K562 (cell line): ENCODE measurements around the gene QKI. TPM values are rescaled to one million over a fixed set of nuclear protein-coding genes. Genes with fewer than 3 reads are reported as not detected.

Experiments
- ATAC-seq: fragments of 200-7000 bp; cut with Tn5 transposase; 3 replicates; pipeline ENCODE4 v1.9.1; 2020; ENCODE audit warnings: moderate library complexity
- BruUV-seq: library from RNA; stranded (reverse); fragments of 400-500 nt; replicated peaks from 2 replicates; lab custom pipeline; 2021; lab: Mats Ljungman, UMichigan
- CTCF ChIA-PET: fragments of 300-600 bp; formaldehyde crosslinking; extraction: SDS; loops from one replicate; lab custom pipeline; 2021; ENCODE audit warnings: low intra/inter-chr PET ratio; lab: Yijun Ruan, JAX
- POLR2A ChIA-PET: fragments of 300-600, 350-650 bp; sonication (Branson Sonifier 250); formaldehyde crosslinking; extraction: SDS; loops from one replicate; lab custom pipeline; 2021; ENCODE audit warnings: antibody characterized with exemption, inconsistent platforms; lab: Yijun Ruan, JAX
- DNase-seq, 4 experiments: peaks; one replicate each; pipeline versions ENCODE4 v3.0.0 to v3.0.0-alpha.2; 2011 to 2018; ENCODE audit warnings: low spot score in 3 of 4, mixed read lengths in 3 of 4; ENCODE audit errors: extremely low read depth in 1 of 4
- FAIRE-seq: peaks from 2 replicates; lab custom pipeline; 2011; peaks lifted over from hg19 to GRCh38; lab: Jason Lieb, UNC
- H2AFZ ChIP-seq: 2 replicates; pipeline ENCODE4 v1.6.0; 2011; ENCODE audit warnings: low read depth, low read length, control low read depth, inconsistent platforms
- H3K27ac ChIP-seq: fragments of 200-600 bp; 3 replicates; pipeline ENCODE4 v1.8.0; 2011; ENCODE audit warnings: low read depth, mild to moderate bottlenecking, control low read depth, inconsistent platforms, low read length, moderate library complexity, mixed read lengths; ENCODE audit errors: extremely low read depth
- H3K27me3 ChIP-seq, 2 experiments: fragments of 300-600 bp in 1 of 2; 2 replicates in 1 of 2; 3 replicates in 1 of 2; pipeline versions ENCODE4 v1.6.0 to v1.8.0; 2011; ENCODE audit warnings: inconsistent platforms in 2 of 2, low read length in 2 of 2, mild to moderate bottlenecking in 1 of 2, mixed read lengths in 1 of 2, moderate library complexity in 1 of 2; ENCODE audit not compliant: control insufficient read depth in 2 of 2, insufficient read depth in 2 of 2
- H3K36me3 ChIP-seq: fragments of 300-600 bp; 3 replicates; pipeline ENCODE4 v1.8.0; 2011; ENCODE audit warnings: mild to moderate bottlenecking, low read length, inconsistent platforms; ENCODE audit not compliant: control insufficient read depth, insufficient read depth
- H3K4me1 ChIP-seq, 2 experiments: fragments of 200-600 bp in 1 of 2; replicated peaks in 1 of 2; 2 replicates in 1 of 2; 3 replicates in 1 of 2; pipeline versions ENCODE4 v1.5.1 to v1.8.0; 2011; ENCODE audit warnings: inconsistent platforms in 2 of 2, low read length in 2 of 2, mild to moderate bottlenecking in 1 of 2, mixed read lengths in 1 of 2, moderate library complexity in 1 of 2; ENCODE audit not compliant: control insufficient read depth in 2 of 2, insufficient read depth in 2 of 2
- H3K4me2 ChIP-seq: 2 replicates; pipeline ENCODE4 v1.6.1; 2011; ENCODE audit warnings: low read length, control low read depth, inconsistent platforms, mixed read lengths; ENCODE audit not compliant: insufficient read depth
- H3K4me3 ChIP-seq: fragments of 200-600 bp; sonication (generic), shearing (Covaris generic); 2 replicates; pipeline ENCODE4 v1.5.1; 2016; ENCODE audit warnings: control low read depth, inconsistent platforms
- H3K79me2 ChIP-seq: fragments of 200-600 bp; 3 replicates; pipeline ENCODE4 v1.8.0; 2011; ENCODE audit warnings: low read length, inconsistent platforms; ENCODE audit not compliant: control insufficient read depth, insufficient read depth
- H3K9ac ChIP-seq, 2 experiments: 2 replicates each; pipeline versions ENCODE4 v1.6.0 to v1.6.1; 2011; ENCODE audit warnings: low read depth in 2 of 2, low read length in 2 of 2, control low read depth in 1 of 2, inconsistent platforms in 1 of 2, mild to moderate bottlenecking in 1 of 2, mixed read lengths in 1 of 2; ENCODE audit not compliant: insufficient read depth in 1 of 2
- H3K9me1 ChIP-seq: one replicate; pipeline ENCODE4 v1.6.0; 2011; ENCODE audit warnings: inconsistent platforms, mild to moderate bottlenecking, low read length, moderate library complexity; ENCODE audit not compliant: control insufficient read depth, insufficient read depth
- H3K9me3 ChIP-seq: replicated peaks from 2 replicates; pipeline ENCODE4 v1.5.1; 2011; ENCODE audit warnings: low read depth, low read length, inconsistent platforms; ENCODE audit not compliant: control insufficient read depth, insufficient read depth
- H4K20me1 ChIP-seq: replicated peaks from 2 replicates; pipeline ENCODE4 v1.6.1; 2011; ENCODE audit warnings: low read length, inconsistent platforms, mixed read lengths; ENCODE audit not compliant: control insufficient read depth, insufficient read depth
- BDP1 ChIP-seq: IDR thresholded peaks from 3 replicates; pipeline ENCODE4 v1.6.1; 2011; ENCODE audit not compliant: insufficient read length, insufficient read depth
- FIP1L1 ChIP-seq: fragments of 200-400 bp; formaldehyde crosslinking; IDR thresholded peaks from 2 replicates; pipeline ENCODE4 v1.6.1; 2018; ENCODE audit warnings: mild to moderate bottlenecking, low read depth, low read length; ENCODE audit not compliant: poor library complexity, severe bottlenecking
- GTF3C2 ChIP-seq: IDR thresholded peaks from 3 replicates; pipeline ENCODE4 v1.6.1; 2011; ENCODE audit warnings: borderline replicate concordance, mild to moderate bottlenecking, moderate library complexity; ENCODE audit not compliant: insufficient read length; ENCODE audit errors: extremely low read depth
- HINFP ChIP-seq: fragments of 450-650 bp; conservative IDR thresholded peaks from 2 replicates; pipeline ENCODE4 v1.6.1; 2016; ENCODE audit warnings: missing genetic modification characterization, low read depth, mild to moderate bottlenecking, control low read depth, missing compliant biosample characterization
- NR0B1 ChIP-seq: fragments of 450-650 bp; IDR thresholded peaks from one replicate; pipeline ENCODE4 v1.6.1; 2018; ENCODE audit warnings: mild to moderate bottlenecking, moderate library complexity; ENCODE audit not compliant: partially characterized antibody
- SIN3B ChIP-seq: fragments of 450-650 bp; IDR thresholded peaks from 2 replicates; pipeline ENCODE4 v1.6.1; 2017; ENCODE audit warnings: low read depth, mild to moderate bottlenecking, moderate library complexity
- SRSF3 ChIP-seq: fragments of 200-400 bp; formaldehyde crosslinking; IDR thresholded peaks from 2 replicates; pipeline ENCODE4 v1.6.1; 2016; ENCODE audit warnings: mild to moderate bottlenecking, low read length, moderate library complexity; ENCODE audit not compliant: insufficient read depth
- WGBS: fragments of 100-300 bp; shearing (Covaris generic); methylation state at CpG from one replicate; pipeline ENCODE4 v1.1.6; 2016; ENCODE audit warnings: low coverage, mixed read lengths; ENCODE audit not compliant: insufficient coverage; ENCODE audit errors: missing lambda C conversion rate; 5-methylcytosine and 5-hydroxymethylcytosine counted together
- in situ Hi-C: fragments of 300-500 bp; cut with MboI; formaldehyde crosslinking; loops from 4 replicates; pipeline ENCODE4 v1.15.0; 2018; ENCODE audit warnings: inconsistent platforms, mixed read lengths
- intact Hi-C: fragments of 100-400 bp; cut with micrococcal nuclease; formaldehyde crosslinking; loops from 2 replicates; pipeline ENCODE4 v1.14.2; 2022
- polyA plus RNA-seq, 8 experiments: library from polyadenylated mRNA; depleted of rRNA in 4 of 8; stranded (reverse) in 5 of 8; unstranded in 3 of 8; fragments of >200 nt; fragmentation: Nextera tagmentation in 2 of 8; fragmentation: Illumina TruSeq in 1 of 8; extraction: Ambion mirVana in 2 of 8; extraction: Trizol in 1 of 8; gene quantifications; 2 replicates each; pipeline versions ENCODE4 v1.2.1 to v1.2.3, GENCODE V29; 2011 to 2014; ENCODE audit warnings: inconsistent platforms in 1 of 8, missing spikeins in 1 of 8
- total RNA-seq, 7 experiments: library from RNA; depleted of rRNA in 6 of 7; stranded (reverse); fragments of >200 nt in 6 of 7; fragmentation: Illumina TruSeq in 2 of 7; extraction: Trizol in 2 of 7; gene quantifications; 2 replicates each; pipeline versions ENCODE4 v1.2.1 to v1.2.3, GENCODE V29; 2011 to 2021; ENCODE audit warnings: low replicate concordance in 1 of 7
- TF ChIP-seq, protein P1 (sequence below): fragments of 450-650 bp; formaldehyde crosslinking; IDR thresholded peaks from 2 replicates; pipeline ENCODE4 v1.4.0; 2020; ENCODE audit warnings: mild to moderate bottlenecking, moderate library complexity

Gene QKI
- total and polyA plus RNA-seq, 9 of the 15 experiments (the other 6 are each of a cell fraction or from before 2014, with no cell fraction given) = 20.4 to 215 (median 123) TPM

DNA sequence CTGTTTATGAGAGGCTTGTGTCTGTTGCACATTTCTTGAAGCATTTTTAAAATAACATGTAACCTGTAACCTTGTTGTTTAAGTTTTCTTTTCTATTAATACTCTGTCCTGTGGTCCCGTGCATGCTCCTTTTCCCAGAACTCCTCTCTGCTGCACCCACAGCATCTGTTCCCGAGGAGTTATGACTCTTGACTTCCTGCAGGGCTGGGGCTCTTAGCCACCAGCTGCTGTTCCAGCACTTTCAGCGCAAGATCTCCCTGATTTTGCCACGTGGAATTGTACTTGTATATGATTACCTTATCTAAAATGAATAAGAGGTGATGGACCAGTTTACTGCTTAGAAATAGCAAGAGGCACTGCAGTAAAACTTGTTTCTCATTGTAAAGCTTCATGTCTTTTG is 150.6 kb downstream of the QKI start:
- no peak for FAIRE-seq

More for the DNA sequence above, 150.6 kb downstream of the QKI start:
- in situ Hi-C loops = no loop called here
- peaks cover 0 to 1% of the 10 kb centered on the region in 2 experiments; a peak in 1 of 5 replicates for H3K4me1 ChIP-seq
- H3K4me3 ChIP-seq = no peak overlapping the region
- ATAC-seq = peak; percentile 45; the same call in 2 of the 3 replicates
- H2AFZ ChIP-seq = no peak overlapping the region
- TF ChIP-seq GTF3C2 (no peak), SRSF3 (no peak), HINFP (no peak), BDP1 (no peak), FIP1L1 (no peak), SIN3B (no peak), NR0B1 (no peak)
- TF ChIP-seq, protein P1, sequence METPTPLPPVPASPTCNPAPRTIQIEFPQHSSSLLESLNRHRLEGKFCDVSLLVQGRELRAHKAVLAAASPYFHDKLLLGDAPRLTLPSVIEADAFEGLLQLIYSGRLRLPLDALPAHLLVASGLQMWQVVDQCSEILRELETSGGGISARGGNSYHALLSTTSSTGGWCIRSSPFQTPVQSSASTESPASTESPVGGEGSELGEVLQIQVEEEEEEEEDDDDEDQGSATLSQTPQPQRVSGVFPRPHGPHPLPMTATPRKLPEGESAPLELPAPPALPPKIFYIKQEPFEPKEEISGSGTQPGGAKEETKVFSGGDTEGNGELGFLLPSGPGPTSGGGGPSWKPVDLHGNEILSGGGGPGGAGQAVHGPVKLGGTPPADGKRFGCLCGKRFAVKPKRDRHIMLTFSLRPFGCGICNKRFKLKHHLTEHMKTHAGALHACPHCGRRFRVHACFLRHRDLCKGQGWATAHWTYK = no peak
- WGBS = 28% methylated on average over 4 of the region's 4 CpGs
- peaks cover 6% of the 10 kb centered on the region; the same call in 2 of the 3 replicates for H3K79me2 ChIP-seq
- H3K27ac ChIP-seq = no peak overlapping the region
- no peak overlapping the region; a peak in 1 of 4 replicates for H3K9ac ChIP-seq
- BruUV-seq = no TSS peak
- no peak for DNase-seq
- CTCF ChIA-PET = no interaction called here
- H3K4me2 ChIP-seq = no peak overlapping the region
- H3K9me1 ChIP-seq = no peaks in the 10 kb centered on the region
- intact Hi-C loops = no loop called here
- no peaks in the 10 kb centered on the region for H3K9me3 ChIP-seq
- no peaks in the 10 kb centered on the region for H4K20me1 ChIP-seq
- H3K27me3 ChIP-seq = no peaks in the 10 kb centered on the region
- POLR2A ChIA-PET = no interaction called here
- peaks cover 68% of the 10 kb centered on the region for H3K36me3 ChIP-seq
